Endothelial cell (in vitro differentiated cells): ENCODE results near the gene LRRC18. TPM values are rescaled to one million over a fixed set of nuclear protein-coding genes. Genes with fewer than 3 reads are reported as not detected.

ENCODE experiments used
- DNase-seq: peaks from one replicate; pipeline ENCODE4 v3.0.0; 2021; ENCODE audit warnings: low spot score
- H3K27ac Mint-ChIP-seq: one replicate; pipeline ENCODE4 v1.8.0; 2021; ENCODE audit warnings: mixed read lengths, inconsistent platforms; ENCODE audit not compliant: unreplicated experiment
- H3K27me3 Mint-ChIP-seq: one replicate; pipeline ENCODE4 v1.8.0; 2021; ENCODE audit warnings: mild to moderate bottlenecking, moderate library complexity, mixed read lengths, inconsistent platforms; ENCODE audit not compliant: unreplicated experiment
- H3K36me3 Mint-ChIP-seq: one replicate; pipeline ENCODE4 v1.8.0; 2021; ENCODE audit warnings: mild to moderate bottlenecking, low read depth, mixed read lengths, inconsistent platforms; ENCODE audit not compliant: unreplicated experiment
- H3K4me1 Mint-ChIP-seq: one replicate; pipeline ENCODE4 v1.8.0; 2021; ENCODE audit warnings: mild to moderate bottlenecking, mixed read lengths, inconsistent platforms; ENCODE audit not compliant: unreplicated experiment
- H3K4me3 Mint-ChIP-seq: one replicate; pipeline ENCODE4 v1.8.0; 2021; ENCODE audit warnings: mild to moderate bottlenecking, mixed read lengths, inconsistent platforms; ENCODE audit not compliant: unreplicated experiment
- H3K9me3 Mint-ChIP-seq: one replicate; pipeline ENCODE4 v1.8.0; 2021; ENCODE audit warnings: mixed read lengths, inconsistent platforms; ENCODE audit not compliant: unreplicated experiment
- long read RNA-seq: library from polyadenylated mRNA; unstranded; transcript quantifications from one replicate; pipeline ENCODE4 v2.0.0, GENCODE V29; 2020; ENCODE audit not compliant: unreplicated experiment
- total RNA-seq: library from RNA; stranded (reverse); fragmentation: NEBNext Ultra II Directional; extraction: Animal tissue kit (Norgen Biotek cat#: 25700); gene quantifications from one replicate; pipeline ENCODE4 v1.2.1, GENCODE V29; 2021; ENCODE audit not compliant: unreplicated experiment
- TF ChIP-seq, protein P1 (sequence below): fragments of 200-600 bp; sonication (generic); IDR thresholded peaks from one replicate; pipeline ENCODE4 v1.5.0; 2021; ENCODE audit warnings: antibody characterized with exemption; ENCODE audit not compliant: unreplicated experiment

LRRC18 gene
- not detected for total RNA-seq
- long read RNA-seq, result 0 reads

DNA sequence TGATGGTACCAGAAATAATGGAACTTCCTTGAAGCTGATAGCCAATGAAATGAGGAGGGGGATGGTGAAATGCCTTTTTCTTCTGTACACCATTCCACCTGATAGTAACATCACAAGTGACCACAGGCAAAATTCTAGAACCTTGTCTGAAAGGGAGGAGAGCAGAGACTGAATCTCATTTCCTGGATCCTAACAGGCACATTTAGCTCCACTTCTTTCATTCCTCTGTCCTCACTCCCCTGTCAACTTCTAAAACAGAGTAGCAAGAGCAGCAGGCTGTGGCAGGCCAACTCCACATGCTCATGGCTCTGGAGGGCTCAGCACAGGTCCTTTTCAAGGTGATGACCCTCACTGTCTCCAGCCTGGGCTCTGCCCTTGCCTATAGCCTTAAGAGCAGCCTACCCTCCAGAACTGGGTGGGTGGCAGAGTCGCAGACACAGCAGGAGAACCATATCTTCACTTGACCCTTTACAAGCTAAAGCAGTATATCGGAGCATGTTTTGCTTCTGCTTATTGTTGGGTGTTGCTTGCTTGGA, at the start of gene LRRC18:
TSS of gene LRRC18 (minus strand) at position 51 of the 536 bp plus-strand sequence. CDS start 25,685 bp downstream, outside the sequence.
- Mint-ChIP-seq H3K4me1 (no peaks in the 10 kb centered on the region), H3K27ac (no peak within 1 kb of the TSS), H3K9me3 (no peaks in the 10 kb centered on the region), H3K27me3 (no peaks in the 10 kb centered on the region), H3K36me3 (no peaks in the 10 kb centered on the region), H3K4me3 (no peak within 1 kb of the TSS)
- TF ChIP-seq, protein P1, sequence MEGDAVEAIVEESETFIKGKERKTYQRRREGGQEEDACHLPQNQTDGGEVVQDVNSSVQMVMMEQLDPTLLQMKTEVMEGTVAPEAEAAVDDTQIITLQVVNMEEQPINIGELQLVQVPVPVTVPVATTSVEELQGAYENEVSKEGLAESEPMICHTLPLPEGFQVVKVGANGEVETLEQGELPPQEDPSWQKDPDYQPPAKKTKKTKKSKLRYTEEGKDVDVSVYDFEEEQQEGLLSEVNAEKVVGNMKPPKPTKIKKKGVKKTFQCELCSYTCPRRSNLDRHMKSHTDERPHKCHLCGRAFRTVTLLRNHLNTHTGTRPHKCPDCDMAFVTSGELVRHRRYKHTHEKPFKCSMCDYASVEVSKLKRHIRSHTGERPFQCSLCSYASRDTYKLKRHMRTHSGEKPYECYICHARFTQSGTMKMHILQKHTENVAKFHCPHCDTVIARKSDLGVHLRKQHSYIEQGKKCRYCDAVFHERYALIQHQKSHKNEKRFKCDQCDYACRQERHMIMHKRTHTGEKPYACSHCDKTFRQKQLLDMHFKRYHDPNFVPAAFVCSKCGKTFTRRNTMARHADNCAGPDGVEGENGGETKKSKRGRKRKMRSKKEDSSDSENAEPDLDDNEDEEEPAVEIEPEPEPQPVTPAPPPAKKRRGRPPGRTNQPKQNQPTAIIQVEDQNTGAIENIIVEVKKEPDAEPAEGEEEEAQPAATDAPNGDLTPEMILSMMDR, result no peak
- DNase-seq, result no peak

DNA sequence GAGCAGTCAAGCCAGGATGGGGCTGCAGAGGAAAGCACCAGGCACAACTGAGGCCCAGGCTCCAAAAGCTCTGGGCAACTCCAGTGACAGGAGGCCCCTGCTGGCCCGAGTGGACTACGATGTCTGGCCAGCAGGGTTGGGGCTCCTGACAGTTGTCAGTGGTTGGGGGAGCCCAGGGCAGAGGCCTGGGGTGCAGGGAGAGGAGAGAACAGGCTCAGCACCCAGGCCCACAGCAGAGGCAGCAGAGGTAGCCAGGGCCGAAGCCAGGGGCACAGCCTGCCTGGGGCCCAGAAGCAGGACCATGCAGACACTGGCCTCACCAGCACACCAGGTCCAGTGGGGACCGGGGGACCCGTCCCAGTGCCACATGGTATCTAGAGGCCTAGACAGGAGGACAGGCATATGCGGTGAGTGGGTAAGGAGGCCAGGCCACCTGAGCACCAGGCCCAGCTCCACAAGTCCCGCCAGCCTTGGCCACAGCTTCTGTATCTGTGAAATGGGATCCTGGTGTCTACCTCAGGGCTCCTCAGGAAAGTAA, 46.0 kb upstream of the LRRC18 start:
- H3K9me3 Mint-ChIP-seq, result no peaks in the 10 kb centered on the region
- no peak overlapping the region for H3K27ac Mint-ChIP-seq
- H3K36me3 Mint-ChIP-seq, result no peaks in the 10 kb centered on the region
- DNase-seq, result no peak
- no peak overlapping the region for H3K4me3 Mint-ChIP-seq
- peaks cover 5% of the 10 kb centered on the region for H3K27me3 Mint-ChIP-seq
- peaks cover 9% of the 10 kb centered on the region for H3K4me1 Mint-ChIP-seq
- TF ChIP-seq, protein P1, result no peak

DNA sequence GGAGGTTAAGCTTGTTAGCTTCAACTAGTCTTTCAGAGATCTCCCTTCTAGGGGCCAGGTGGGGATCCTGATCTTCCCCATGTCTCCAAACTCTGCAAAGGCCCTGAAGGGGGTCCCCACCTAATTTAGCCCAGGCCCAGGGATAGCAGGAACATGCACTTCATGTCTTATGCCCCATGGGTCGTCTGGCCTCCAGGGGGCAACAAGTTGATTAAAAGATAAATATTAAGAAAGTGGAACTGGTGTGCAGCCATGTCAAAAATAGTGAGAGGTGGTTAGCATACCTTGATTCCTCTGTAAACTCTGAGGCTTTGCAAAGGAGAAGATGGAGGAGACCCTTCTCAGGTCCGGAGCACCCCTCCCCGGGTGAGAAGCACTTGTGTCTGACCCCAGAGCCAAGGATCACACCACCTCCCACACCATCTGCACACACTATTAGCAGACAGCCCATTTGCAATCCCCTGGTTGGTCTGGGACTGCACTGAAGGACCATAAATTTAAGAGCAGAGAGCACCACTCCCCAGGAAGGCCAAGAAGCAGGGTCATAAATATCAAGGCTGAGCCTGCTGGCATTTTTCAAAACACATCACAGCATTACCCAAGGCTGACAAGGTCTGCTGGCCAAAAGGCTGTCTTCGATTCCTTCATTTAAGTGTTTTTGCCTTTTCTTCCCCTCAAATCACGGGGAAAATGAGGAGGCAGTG, 44.2 kb upstream of the LRRC18 start:
- no peak overlapping the region for H3K4me3 Mint-ChIP-seq
- DNase-seq, result no peak
- H3K4me1 Mint-ChIP-seq, result peaks cover 9% of the 10 kb centered on the region
- TF ChIP-seq, protein P1, result no peak
- no peak overlapping the region for H3K27ac Mint-ChIP-seq
- H3K27me3 Mint-ChIP-seq, result peaks cover 5% of the 10 kb centered on the region
- H3K9me3 Mint-ChIP-seq, result no peaks in the 10 kb centered on the region
- no peaks in the 10 kb centered on the region for H3K36me3 Mint-ChIP-seq

DNA sequence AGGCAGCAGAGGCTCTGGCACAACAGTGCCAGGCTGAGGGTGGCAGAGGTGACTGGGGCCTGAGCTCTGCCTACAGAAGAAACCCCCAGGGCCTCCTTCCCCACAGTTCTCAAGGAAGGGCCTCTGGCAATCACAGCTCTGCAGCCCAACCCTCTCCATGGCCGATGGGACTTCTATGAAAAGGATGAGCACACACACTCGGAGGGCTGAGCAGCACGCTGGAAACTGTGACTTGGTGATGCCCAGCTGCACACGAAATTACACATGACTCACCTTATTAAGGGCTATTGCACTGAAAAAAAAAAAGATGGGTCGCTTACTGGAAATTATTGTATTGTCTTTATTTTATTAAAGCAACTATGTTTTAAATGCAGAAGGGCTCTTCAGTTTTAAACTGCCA, 42.9 kb upstream of the LRRC18 start:
- no peaks in the 10 kb centered on the region for H3K36me3 Mint-ChIP-seq
- H3K4me3 Mint-ChIP-seq, result no peak overlapping the region
- H3K27me3 Mint-ChIP-seq, result peaks cover 5% of the 10 kb centered on the region
- H3K9me3 Mint-ChIP-seq, result no peaks in the 10 kb centered on the region
- H3K4me1 Mint-ChIP-seq, result peaks cover 7% of the 10 kb centered on the region
- TF ChIP-seq, protein P1, result no peak
- no peak for DNase-seq
- no peak overlapping the region for H3K27ac Mint-ChIP-seq

DNA sequence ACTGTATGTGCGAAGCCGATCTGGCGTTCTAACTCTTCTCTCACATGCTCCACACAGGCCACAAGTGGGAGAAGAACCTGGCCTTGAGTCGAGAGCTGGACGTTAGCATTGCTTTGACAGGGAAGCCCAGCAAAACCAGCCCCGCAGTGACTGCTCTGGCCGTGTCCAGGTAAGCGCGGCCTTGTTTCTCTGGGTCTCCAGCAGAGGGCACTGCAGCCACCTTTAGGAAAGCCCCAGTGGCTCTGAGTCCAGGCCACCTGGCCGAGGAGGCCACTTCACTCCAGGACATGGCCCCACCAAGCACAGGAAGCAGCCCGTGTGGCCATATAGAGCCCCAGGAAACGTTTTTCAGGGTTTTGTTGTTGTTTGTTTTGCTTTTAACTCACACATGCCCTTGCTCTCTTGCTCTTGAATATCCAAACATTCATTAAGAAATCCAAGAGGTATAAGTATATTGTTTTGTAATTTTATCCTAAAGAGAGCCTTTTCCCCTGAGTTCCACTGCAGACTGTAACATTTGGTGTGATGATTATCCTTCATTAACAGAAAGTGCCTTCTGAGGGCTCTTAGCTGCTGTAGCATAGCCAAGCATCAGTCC, 41.8 kb upstream of the LRRC18 start:
- TF ChIP-seq, protein P1, result peak; percentile 83
- peaks cover 6% of the 10 kb centered on the region for H3K4me1 Mint-ChIP-seq
- peak; percentile 82 for DNase-seq
- no peak overlapping the region for H3K4me3 Mint-ChIP-seq
- H3K36me3 Mint-ChIP-seq, result no peaks in the 10 kb centered on the region
- H3K27ac Mint-ChIP-seq, result no peak overlapping the region
- H3K27me3 Mint-ChIP-seq, result peaks cover 5% of the 10 kb centered on the region
- no peaks in the 10 kb centered on the region for H3K9me3 Mint-ChIP-seq
